DMS 273 (cell line): Measurements from ENCODE around the gene AMN.

Source experiments
- DNase-seq: peaks from one replicate; lab custom pipeline; 2025; ENCODE audit not compliant: unreplicated experiment; lab: John Stamatoyannopoulos, UW

AMN gene

GRCh38 chr14:102942069-102942468 lies 19.6 kb downstream of the AMN start:
- DNase-seq = no peak

GRCh38 chr14:102943454-102943853 lies 21.0 kb downstream of the AMN start:
- no peak for DNase-seq

DNA sequence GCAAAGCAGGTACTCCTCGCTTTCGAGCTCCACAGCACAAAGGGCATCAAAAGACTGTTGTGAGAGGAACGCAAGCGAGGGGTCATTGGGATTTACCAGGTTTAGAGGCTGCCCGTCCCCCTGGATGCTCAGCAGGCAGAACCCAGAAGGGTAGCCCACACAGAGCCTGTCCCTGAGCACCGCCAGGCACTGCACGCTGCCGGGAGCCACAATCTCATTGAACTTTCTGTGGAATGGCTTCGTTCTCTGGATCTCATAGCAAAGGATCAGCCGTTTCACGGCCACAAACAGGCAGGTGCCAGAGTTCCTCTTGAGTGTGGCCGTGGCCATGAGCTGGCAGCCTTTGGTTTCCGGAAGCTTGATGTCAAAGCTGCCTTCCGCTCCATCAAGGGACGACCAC lies 21.5 kb downstream of the AMN start:
- DNase-seq = no peak

GRCh38 chr14:102944448-102945330 lies 22.2 kb downstream of the AMN start:
- DNase-seq = no peak

- no peak for DNase-seq
Observed at GRCh38 chr14:102945346-102946130, 23.1 kb downstream of the AMN start.

DNA sequence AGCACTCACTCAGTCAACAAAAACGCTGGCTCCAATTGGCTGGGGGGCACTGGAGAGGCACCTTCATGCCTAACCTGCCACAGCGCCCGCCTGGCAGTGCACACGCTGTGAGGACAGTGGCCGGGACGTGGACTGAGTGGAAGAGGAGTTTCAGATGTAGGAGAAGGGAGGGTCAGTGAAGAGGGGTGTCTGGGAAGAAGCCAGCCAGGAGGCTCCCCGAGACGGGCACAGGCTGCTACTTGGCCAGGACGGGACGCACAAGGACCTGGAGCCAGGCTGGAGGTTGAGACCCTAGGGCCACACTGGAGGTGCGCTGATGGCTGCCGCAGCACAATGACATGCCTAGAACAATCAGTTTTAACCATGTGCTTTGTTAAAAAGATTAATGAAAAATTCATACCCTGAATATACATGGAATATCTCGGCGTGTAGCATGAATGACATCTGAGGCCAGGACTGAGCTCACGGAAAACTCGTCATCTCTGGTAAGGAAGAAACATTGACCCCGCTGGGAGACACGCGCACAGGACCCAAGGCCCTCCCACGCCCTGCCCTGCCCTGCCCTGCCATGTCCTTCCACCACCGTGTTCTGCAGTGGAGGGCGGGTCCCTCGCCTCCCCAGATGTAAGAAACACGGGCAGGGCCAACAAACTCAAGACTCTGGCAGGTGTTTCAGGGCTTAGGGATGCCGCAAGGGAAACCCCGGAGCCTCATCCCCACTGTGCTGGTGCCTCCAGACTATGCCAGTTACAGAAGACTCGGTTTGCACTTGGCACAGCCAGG lies 25.0 kb downstream of the AMN start:
- no peak for DNase-seq

DNA sequence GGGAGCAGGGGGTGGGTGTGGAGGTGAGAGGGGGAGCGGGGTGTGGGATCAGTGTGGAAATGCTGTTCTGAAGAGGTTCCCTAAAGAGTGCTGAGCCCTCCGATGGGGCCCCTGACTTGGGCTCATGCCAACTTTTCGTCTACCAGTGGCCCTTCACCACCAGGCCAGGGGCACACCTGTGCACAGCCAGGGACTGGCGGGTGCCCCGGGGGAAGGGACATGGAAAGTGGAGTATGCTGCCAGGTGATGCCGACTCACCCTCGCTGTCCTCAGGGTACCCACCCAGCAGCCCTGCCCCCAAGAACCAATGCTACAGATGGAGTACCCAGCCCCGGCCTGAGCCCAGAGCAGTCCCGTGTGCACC lies 26.2 kb downstream of the AMN start:
- DNase-seq = no peak

GRCh38 chr14:102949062-102949800 lies 26.8 kb downstream of the AMN start:
- peak; percentile 33 for DNase-seq

DNA sequence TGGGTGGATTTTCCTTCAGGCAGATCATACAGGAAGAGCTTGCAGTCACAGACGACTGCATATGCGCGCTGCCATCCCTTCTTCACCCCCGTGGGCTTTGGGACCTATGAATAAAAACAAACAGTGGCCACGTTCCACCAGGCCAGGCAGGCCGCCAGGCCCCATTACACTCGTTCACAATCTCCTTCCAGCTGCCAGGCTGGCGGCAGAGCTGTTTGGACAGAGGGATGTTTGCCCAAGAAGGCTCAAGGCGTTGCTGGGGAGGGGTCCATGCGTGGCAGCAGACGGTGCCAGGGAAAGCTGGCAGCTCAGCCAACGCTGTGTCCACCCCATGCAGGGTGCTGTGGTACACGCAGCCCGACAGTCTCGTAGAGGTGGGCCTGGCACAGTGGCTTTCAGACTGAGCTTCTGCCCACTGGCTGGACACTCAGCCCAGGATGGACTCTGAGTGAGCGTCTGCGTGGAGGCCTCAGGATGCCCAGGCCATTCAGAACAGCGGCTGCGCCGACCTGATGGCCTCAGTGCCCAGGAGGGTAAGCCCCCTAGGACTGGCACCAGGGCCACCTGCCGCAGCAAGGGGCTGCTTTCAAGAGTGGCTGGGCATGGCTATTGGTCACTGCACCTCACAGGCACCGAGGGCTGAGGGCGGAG lies 27.5 kb downstream of the AMN start:
- DNase-seq = peak; percentile 52

DNA sequence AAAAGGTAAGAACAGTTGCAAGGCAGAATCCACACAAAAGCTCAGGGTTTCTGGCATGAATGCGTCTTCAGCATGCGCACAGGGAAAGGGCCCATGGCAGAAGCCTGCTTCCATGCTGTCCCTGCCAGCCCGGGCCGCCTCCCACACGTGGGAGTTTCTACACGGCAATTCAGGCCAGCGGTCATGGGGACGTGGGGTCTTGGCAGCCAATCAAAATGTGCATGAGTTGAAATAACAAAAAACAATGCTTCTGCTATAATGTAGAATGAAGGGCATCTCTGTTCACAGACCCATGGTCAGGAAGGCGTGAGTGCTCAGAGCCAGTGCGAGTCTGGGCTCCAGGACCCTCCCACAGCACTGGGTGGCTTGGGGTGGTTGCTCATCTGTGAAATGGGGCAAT lies 28.6 kb downstream of the AMN start:
- DNase-seq = no peak

- no peak for DNase-seq
Observed at GRCh38 chr14:102951799-102952198, 29.3 kb downstream of the AMN start.

DNA sequence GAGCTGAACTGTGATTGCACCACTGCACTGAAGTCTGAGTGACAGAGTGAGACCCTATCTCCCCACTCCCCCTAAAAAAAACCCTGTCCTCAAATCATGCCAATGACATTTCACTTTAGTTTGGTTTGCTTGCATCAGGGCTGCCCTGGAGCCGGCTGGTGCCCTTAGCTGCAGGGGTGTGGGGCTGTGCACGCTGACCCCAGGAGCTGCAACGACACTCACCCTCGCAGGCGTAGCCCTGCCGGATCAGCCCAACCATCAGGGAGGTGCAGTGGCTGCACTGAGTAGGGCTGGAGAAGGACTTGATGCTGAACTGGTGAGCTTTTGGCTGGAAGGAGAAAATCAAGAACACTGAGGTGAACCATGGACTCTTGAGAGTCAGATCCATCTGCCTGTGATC lies 29.8 kb downstream of the AMN start:
- DNase-seq = no peak

DNA sequence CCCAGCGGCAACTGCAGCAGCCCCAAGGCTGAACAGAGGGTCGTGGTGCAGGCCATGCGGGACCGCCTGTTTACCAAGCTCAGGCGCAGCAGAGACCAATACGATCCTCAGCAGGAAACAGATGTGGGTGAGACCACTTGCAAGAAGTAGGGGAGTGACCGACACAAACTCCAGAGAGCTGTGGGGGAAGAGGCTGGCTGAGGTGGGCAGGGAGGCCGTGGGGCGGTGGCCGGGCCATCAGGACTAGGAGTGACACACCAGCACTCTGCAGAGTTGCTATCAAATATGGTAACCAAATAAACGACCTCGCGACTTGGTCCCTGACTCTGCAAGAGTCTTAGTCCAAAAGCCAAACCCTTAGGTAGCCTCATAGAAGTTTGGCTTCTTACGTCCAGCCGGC lies 30.6 kb downstream of the AMN start:
- no peak for DNase-seq

DNA sequence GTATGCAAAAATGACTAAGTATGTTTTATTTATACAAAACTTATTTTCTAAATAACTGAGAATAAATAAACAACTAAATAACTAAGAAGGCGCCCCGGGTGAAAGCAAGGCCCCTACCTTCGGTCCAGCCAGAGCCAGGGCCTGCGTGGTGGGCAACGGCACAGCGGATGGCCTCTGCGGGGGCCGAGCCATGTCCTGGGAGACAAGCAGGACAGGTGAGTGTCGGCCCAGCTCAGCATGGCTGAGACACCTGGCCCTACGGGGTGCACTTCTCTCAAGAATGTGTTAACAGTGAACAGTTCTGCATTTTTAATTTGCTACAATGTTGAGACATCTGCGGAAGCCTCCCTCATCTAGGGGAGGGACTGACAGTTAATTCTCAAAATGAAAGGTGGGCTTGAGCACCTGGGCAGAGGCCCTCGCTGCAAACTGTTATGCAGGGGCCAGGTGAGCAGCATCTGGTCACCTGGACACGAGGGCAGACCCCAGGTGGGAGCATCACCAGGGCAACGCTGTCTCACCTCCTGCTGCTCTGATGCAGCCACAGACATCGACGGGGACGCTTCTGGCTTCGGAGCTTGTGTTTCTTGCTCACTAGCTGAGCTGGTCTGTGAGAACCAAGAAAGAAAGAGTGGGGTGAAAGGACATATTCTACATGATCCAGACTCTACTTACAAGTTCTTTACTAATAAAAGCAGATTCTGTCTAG lies 31.8 kb downstream of the AMN start:
- DNase-seq = no peak

DNA sequence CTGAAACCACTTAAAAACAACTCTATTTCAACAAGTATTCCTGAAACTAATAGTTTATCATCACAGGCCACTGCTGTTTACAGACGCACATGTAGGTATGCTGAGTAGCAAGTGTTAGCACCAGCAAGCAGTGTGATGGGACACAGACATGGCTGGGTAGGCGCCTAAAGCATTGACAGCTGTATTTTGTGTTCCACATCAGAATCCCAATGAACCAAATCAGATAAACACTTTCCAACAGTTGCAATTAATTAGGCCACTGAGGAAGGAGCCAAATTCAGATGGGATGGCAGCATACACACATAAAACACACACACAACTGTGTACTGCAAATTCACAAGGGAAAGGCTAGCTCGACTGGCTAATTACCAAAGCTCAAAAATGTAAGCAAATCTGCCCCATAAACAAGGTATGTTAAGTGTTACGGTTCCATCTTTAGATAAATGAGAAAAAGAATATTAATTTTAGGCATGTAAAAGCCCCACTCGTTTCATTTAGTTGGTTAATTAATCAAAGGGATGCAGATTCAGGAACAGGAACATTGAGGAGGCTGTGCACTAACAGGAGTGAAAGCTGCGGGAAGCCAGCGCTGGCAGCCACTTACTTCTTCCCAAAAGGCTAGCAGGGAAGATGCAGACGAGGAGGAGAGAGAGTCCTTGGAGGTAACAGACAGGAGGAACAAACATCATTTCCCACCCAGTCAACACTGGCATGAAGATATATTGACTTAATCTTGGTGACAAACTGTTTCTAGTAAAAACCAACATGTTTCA lies 33.4 kb downstream of the AMN start:
- DNase-seq = no peak

GRCh38 chr14:102957222-102957621 lies 34.8 kb downstream of the AMN start:
- no peak for DNase-seq

GRCh38 chr14:102958461-102958860 lies 36.0 kb downstream of the AMN start:
- DNase-seq = no peak

DNA sequence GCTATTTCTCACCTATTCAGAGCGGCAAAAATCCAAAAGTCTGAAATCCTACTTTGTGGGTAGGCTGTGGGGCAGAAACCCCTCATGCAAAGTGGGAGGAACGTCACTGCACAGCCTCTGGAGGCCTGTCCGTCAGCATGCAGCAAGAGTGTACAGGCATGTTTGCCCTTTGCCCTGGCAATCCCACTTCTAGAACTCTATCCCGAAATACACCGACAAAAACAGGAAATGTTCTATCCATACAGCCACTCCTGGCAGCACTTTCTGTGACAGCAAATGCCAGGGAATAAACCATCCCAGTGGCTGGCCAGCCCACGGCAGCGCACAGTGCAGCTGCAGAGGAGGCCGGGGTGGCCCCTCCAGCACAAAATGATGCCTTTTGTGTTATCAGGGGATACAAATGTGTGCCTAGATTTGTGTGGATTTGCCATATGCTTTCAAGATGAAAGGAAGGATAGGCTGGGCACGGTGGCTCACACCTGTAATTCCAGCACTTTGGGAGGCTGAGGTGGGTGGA lies 39.7 kb downstream of the AMN start:
- no peak for DNase-seq
